ENCODE measurements around the gene SLC25A48.

GRCh38 chr5:135814812-135815211, 19.7 kb upstream of the SLC25A48 start:
- TF ChIP-seq CTCF (IDR thresholded peaks at IDR 0.05), result no peak
- TF ChIP-seq POLR2A (IDR thresholded peaks at IDR 0.05), result no peak
